GM10266 (cell line): ENCODE measurements around the gene ZNF182.
A peak's percentile ranks its signal among the peaks of the same experiment; 100 is the strongest.
"Not testable (repeated sequence)": the region's sequence is repeated elsewhere in the genome, so short reads cannot be mapped to it uniquely, and the experiment has no call there.

Experiments
- DNase-seq: peaks from one replicate; pipeline ENCODE4 v3.0.0; 2012; ENCODE audit errors: extremely low spot score
- TF ChIP-seq, protein P1 (sequence below): IDR thresholded peaks from 2 replicates; pipeline ENCODE4 v1.5.1; 2012; ENCODE audit warnings: mild to moderate bottlenecking, low read depth; ENCODE audit not compliant: control insufficient read depth, insufficient read depth; ENCODE audit errors: missing control alignments

ZNF182 gene

DNA sequence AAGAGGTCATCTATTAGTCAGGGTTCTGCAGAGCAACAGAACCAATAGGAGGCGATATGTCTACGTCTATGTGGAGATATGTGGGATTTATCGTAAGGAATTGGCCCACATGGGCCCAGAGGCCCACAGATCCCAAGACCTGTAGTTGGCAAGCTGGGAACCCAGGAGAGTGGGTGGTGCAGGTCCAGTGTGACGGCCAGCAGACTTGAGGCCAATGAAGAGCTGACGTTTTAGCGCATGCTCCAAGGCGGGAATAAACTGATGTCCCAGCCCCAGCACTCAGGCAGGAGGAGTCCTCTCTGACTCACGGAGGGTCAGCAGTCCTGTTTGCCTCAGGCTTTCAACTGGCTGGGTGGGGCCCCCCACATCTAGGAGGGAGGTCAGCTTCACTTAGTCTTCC is 24.3 kb upstream of the ZNF182 start:
- no peak for DNase-seq
- TF ChIP-seq, protein P1, sequence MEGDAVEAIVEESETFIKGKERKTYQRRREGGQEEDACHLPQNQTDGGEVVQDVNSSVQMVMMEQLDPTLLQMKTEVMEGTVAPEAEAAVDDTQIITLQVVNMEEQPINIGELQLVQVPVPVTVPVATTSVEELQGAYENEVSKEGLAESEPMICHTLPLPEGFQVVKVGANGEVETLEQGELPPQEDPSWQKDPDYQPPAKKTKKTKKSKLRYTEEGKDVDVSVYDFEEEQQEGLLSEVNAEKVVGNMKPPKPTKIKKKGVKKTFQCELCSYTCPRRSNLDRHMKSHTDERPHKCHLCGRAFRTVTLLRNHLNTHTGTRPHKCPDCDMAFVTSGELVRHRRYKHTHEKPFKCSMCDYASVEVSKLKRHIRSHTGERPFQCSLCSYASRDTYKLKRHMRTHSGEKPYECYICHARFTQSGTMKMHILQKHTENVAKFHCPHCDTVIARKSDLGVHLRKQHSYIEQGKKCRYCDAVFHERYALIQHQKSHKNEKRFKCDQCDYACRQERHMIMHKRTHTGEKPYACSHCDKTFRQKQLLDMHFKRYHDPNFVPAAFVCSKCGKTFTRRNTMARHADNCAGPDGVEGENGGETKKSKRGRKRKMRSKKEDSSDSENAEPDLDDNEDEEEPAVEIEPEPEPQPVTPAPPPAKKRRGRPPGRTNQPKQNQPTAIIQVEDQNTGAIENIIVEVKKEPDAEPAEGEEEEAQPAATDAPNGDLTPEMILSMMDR, result no peak

DNA sequence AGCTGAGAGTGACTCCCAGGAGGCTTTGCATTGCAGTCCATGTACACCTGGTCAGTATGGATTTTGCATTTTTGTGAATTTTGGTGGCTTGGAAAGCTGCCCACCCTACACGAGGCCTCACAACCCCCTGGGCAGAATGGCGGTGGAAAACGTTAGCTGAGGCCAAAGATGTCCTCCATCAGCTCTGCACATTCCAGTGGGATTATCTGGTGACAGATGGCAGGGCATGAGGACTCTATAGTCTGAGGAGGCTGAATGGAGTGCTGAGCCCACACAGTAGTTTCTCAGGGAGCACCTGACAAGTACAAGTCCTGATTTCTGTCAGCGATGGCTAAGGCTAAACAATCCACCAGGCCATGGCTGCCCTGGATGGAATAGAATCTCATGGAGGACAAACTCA is 23.8 kb upstream of the ZNF182 start:
- DNase-seq, result not testable (repeated sequence)

DNA sequence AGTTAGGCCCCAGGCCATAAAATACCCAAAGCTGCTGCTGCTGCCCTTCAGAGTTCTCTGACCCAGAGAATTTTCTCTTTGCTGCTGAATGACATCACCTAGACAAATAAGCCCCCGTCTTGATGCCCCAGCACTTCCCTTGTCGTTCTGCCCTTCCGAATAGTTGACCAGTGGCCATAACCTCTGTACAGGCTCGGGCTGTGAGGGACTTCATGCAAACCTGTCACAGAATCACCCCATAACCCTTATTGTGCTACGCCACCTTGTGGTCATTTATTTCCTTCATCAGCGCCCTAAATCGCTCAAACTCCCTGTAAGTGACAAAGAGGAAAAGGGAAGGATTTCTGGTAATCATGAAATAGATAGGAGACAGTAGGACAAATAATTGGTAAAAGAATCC is 21.8 kb upstream of the ZNF182 start:
- peak; percentile 27 for DNase-seq
- TF ChIP-seq, protein P1, result peak; percentile 63

DNA sequence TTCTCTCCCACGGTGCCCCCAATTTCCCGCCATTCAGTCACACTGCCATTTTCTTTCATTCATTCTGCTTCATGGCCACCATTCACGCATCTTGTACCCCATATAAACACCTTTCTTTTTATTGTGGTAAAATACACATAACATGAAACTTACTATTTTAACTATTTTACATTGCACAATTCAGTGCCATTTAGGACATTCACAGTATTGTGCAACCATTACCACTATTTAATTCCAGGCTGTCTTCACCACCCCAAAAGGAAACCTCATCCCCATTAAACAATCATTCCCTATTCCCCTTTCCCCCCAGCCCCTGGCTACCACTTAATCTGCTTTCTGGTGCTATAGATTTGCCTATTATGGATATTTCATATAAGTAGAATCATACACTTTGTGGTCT is 18.9 kb upstream of the ZNF182 start:
- DNase-seq, result no peak
- TF ChIP-seq, protein P1, result no peak

DNA sequence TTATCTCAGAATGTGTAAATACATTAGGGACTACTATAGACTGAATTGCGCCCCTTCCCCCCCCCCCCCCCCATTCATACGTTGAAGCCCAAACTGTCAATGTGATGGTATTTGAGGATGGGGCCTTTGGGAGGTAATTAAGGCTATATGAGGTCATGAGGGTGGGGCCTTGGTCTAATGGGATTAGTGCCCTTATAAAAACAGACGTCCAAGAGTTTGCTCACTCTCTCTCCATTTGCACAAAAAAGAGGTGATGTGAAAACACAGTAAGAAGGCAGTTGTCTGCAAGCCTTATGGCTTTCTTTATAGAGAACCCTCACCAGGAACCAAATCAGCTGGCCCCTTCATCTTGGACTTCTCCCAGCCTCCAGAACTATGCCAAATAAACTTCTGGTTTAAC is 18.3 kb upstream of the ZNF182 start:
- no peak for DNase-seq
- TF ChIP-seq, protein P1, result no peak

DNA sequence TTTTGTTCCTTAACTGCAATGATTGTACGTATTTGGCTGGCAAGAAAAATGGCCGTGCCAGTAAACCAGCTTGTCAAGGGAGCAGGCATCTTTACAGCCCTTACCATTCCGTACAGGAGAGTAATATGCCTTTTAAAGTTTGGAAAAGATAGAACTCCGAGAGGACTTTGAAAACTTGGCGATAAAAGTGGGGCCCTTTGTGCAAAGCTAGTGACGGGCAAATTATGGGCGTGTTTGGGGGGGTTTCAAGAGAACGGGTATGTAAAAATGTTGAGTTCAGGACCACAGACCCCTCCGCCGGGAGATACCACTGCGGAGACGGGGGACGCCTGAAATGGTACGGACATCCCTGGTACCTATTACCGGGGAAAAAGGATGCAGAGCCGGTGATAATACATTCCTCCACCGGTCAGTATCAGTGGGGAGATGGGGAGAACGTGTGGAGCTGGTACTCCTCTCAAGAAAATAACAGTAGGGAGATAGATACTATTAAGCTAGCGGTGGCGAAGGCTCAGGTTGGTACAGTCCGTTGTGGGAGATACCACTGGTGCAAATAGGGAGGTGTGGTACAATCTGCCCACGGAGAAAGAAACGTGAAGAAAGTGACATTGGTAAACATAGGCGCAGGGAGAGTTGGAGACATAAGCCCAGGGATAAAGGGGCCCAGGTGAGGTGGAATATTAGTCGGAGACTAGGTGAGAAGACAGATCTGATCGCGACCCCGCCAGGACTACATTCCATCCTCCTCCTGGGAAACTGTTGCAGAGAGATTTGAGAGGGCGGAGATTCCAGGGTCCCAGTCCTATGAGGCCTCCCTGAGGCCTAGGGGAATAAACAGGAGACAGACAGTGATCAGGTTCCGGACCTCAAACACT is 17.5 kb upstream of the ZNF182 start:
- DNase-seq, result peak; percentile 52
- TF ChIP-seq, protein P1, result no peak

DNA sequence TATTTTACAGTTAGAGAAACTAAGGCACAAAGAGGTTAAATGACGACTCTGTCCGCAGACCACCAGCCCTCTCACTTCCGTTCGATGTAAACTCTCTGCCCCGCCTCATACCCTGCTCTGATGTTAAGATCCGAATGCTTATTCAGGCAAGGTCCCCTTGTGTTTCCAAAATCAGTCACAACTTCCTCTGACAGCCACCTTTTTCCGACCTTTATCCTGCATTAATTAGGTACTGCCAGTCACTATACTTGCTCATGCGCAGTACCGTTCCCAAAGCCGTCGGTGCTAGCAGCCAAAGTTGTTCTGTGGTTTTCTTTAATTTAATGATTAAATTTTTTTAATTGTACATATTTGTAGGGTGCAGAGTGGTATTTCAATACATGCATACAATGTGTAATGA is 16.7 kb upstream of the ZNF182 start:
- DNase-seq, result not testable (repeated sequence)

DNA sequence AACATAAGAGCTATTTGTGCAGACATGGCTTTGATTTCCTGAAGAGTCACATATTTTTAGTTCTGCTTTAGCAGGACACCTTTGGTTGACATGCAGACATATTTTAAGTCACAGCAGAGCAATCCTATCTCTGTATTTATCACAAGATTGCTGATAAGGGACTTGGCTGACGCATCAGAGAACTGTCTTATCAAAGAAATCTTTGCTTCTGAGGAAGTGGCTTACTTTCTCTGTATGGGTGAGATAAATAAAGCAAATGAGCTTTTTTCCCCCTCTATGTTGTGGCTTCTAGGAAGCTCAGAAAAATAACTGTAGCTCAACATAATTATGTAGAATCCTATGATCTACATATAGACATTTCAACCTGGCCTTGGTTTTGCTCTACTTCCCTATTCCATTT is 16.1 kb upstream of the ZNF182 start:
- DNase-seq, result not testable (repeated sequence)

DNA sequence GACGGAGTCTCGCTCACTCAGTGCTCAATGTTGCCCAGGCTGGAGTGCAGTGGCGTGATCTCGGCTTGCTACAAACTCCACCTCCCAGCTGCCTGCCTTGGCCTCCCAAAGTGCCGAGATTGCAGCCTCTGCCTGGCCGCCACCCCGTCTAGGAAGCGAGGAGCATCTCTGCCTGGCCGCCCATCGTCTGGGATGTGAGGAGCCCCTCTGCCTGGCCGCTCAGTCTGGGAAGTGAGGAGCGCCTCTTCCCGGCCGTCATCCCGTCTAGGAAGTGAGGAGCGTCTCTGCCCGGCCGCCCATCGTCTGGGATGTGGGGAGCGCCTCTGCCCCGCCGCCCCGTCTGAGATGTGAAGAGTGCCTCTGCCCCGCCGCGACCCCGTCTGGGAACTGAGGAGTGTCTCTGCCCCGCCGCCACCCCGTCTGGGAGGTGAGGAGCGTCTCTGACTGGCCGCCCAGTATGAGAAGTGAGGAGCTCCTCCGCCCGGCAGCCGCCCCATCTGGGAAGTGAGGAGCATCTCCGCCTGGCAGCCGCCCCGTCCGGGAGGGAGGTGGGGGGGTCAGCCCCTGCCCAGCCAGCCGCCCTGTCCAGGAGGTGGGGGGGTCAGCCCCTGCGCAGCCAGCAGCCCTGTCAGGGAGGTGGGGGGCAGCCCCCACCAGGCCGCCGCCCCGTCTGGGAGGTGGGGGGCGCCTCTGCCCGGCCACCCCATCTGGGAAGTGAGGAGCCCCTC is 13.0 kb upstream of the ZNF182 start:
- DNase-seq, result not testable (repeated sequence)

DNA sequence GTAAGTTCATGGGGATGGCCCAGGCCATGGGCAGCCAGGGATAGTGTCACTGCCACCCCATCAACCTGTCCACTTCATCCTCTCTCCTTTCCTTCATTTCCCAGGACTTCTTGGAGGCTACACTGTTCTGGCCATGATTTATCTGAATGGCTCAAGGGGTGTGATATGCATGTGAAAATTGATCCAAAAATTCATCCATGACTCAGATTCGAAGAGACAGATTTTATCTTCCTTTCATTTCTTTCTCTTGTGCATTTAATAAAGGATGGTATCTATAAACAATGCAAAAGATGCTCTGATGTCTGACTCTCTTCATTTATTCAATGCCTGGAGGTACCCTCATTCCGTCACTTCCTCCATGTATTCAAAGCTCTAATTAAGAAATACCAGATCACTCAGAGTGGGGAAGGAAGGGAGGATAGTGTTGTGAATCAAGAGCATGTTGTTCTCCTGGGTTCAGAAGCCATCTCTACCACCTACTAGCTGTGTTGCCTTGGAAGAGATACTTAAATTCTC is 5.7 kb upstream of the ZNF182 start:
- DNase-seq, result not testable (repeated sequence)

DNA sequence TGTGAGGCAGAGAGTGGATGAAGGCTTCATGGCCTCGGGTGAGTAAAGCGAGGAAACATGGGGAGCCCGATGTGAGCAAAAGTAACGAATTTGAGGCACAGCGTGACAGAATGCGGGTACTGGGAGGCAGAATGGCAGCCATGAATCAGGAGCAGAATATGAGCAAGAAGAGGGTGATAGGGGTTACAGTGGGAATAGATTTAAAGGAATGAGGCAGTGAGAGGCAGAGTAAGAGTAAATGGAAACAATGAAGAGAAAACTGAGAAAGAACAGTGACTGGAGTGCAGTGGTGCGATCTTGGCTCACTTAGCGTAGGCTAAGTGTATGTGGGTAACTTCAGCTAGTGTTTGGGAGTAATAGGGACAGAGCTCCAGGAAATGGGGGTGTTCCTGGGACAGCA is 2.9 kb upstream of the ZNF182 start, which contains the start of gene SPACA5:
TSS of gene SPACA5 (plus strand) at position 301 of the 400 bp plus-strand sequence. CDS start 815 bp downstream, outside the sequence.
- DNase-seq, result not testable (repeated sequence)
